Effector memory CD8-positive, alpha-beta T cell (primary cell): ENCODE results near the gene MYBPHL.
A peak's percentile ranks its signal among the peaks of the same experiment; 100 is the strongest.
"Not testable (repeated sequence)": the region's sequence is repeated elsewhere in the genome, so short reads cannot be mapped to it uniquely, and the experiment has no call there.

Experiments used
- ATAC-seq: fragments of 150-1000 bp; cut with Tn5 transposase; replicated peaks from 2 replicates; pipeline ENCODE4 v1.10.0; 2021; ENCODE audit warnings: mild to moderate bottlenecking, moderate library complexity
- DNase-seq, 3 experiments: peaks; one replicate each; pipeline ENCODE4 v3.0.0; 2021
- H3K27ac Mint-ChIP-seq, 2 donors: one replicate each; pipeline ENCODE4 v1.8.0; 2022; ENCODE audit warnings: mild to moderate bottlenecking in 2 of 2, mixed read lengths in 2 of 2, moderate library complexity in 2 of 2
- H3K27me3 Mint-ChIP-seq, 2 donors: one replicate each; pipeline ENCODE4 v1.8.0; 2022; ENCODE audit warnings: mixed read lengths in 2 of 2
- H3K36me3 Mint-ChIP-seq: one replicate; pipeline ENCODE4 v1.8.0; 2022; ENCODE audit warnings: mild to moderate bottlenecking, moderate library complexity, mixed read lengths; ENCODE audit not compliant: insufficient read depth
- H3K4me1 Mint-ChIP-seq, 2 donors: one replicate each; pipeline ENCODE4 v1.8.0; 2022; ENCODE audit warnings: low read depth in 2 of 2, mixed read lengths in 2 of 2
- H3K4me3 Mint-ChIP-seq, 2 donors: one replicate each; pipeline ENCODE4 v1.8.0; 2022; ENCODE audit warnings: mild to moderate bottlenecking in 2 of 2, mixed read lengths in 2 of 2, moderate library complexity in 2 of 2
- H3K9me3 Mint-ChIP-seq, 2 donors: one replicate each; pipeline ENCODE4 v1.8.0; 2022; ENCODE audit warnings: mixed read lengths in 2 of 2

MYBPHL gene

GRCh38 chr1:109322974-109323373, 16.2 kb upstream of the MYBPHL start:
- H3K27me3 Mint-ChIP-seq, result peaks cover 4 to 7% of the 10 kb centered on the region in 2 donors
- ATAC-seq, result no peak
- no peaks in the 10 kb centered on the region for H3K4me1 Mint-ChIP-seq
- H3K4me3 Mint-ChIP-seq, result no peak overlapping the region
- no peaks in the 10 kb centered on the region for H3K9me3 Mint-ChIP-seq
- DNase-seq, result no peak
- peaks cover 4% of the 10 kb centered on the region for H3K36me3 Mint-ChIP-seq
- H3K27ac Mint-ChIP-seq, result no peak overlapping the region

GRCh38 chr1:109319114-109319513, 12.3 kb upstream of the MYBPHL start:
- H3K27ac Mint-ChIP-seq, result no peak overlapping the region
- ATAC-seq (no peak), DNase-seq (no peak)
- H3K27me3 Mint-ChIP-seq, result no peaks in the 10 kb centered on the region
- H3K36me3 Mint-ChIP-seq, result no peaks in the 10 kb centered on the region
- H3K4me1 Mint-ChIP-seq, result no peaks in the 10 kb centered on the region
- no peak overlapping the region for H3K4me3 Mint-ChIP-seq
- no peaks in the 10 kb centered on the region for H3K9me3 Mint-ChIP-seq

- DNase-seq, result no peak
- no peak for ATAC-seq
- no peaks in the 10 kb centered on the region for H3K36me3 Mint-ChIP-seq
- H3K4me1 Mint-ChIP-seq, result no peaks in the 10 kb centered on the region
- H3K27me3 Mint-ChIP-seq, result peaks cover 0 to 5% of the 10 kb centered on the region in 2 donors
- no peak overlapping the region for H3K4me3 Mint-ChIP-seq
- H3K27ac Mint-ChIP-seq, result no peak overlapping the region
- no peaks in the 10 kb centered on the region for H3K9me3 Mint-ChIP-seq
Observed at GRCh38 chr1:109316506-109316905, 9.7 kb upstream of the MYBPHL start.

- Mint-ChIP-seq H3K36me3 (no peaks in the 10 kb centered on the region), H3K4me1 (no peaks in the 10 kb centered on the region), H3K4me3 (no peak overlapping the region), H3K9me3 (no peaks in the 10 kb centered on the region), H3K27me3 (peaks cover 0 to 18% of the 10 kb centered on the region in 2 donors), H3K27ac (no peak overlapping the region)
- ATAC-seq (no peak), DNase-seq (no peak)
Observed at GRCh38 chr1:109315288-109315687, 8.5 kb upstream of the MYBPHL start.

- H3K9me3 Mint-ChIP-seq, result no peaks in the 10 kb centered on the region
- no peak for ATAC-seq
- no peaks in the 10 kb centered on the region for H3K36me3 Mint-ChIP-seq
- no peaks in the 10 kb centered on the region for H3K4me1 Mint-ChIP-seq
- H3K27ac Mint-ChIP-seq, result no peak overlapping the region
- H3K4me3 Mint-ChIP-seq, result no peak overlapping the region
- H3K27me3 Mint-ChIP-seq, result peaks cover 0 to 22% of the 10 kb centered on the region in 2 donors
- DNase-seq, result no peak
Observed at GRCh38 chr1:109314795-109315194, 8.0 kb upstream of the MYBPHL start.

GRCh38 chr1:109312978-109313775, 6.4 kb upstream of the MYBPHL start:
- ATAC-seq, result no peak
- DNase-seq, result no peak
- H3K4me1 Mint-ChIP-seq, result no peaks in the 10 kb centered on the region
- no peak overlapping the region for H3K4me3 Mint-ChIP-seq
- no peaks in the 10 kb centered on the region for H3K9me3 Mint-ChIP-seq
- no peak overlapping the region for H3K27ac Mint-ChIP-seq
- no peaks in the 10 kb centered on the region for H3K36me3 Mint-ChIP-seq
- peaks cover 7 to 37% of the 10 kb centered on the region in 2 donors for H3K27me3 Mint-ChIP-seq

- peaks cover 7 to 37% of the 10 kb centered on the region in 2 donors for H3K27me3 Mint-ChIP-seq
- H3K36me3 Mint-ChIP-seq, result no peaks in the 10 kb centered on the region
- no peak overlapping the region for H3K27ac Mint-ChIP-seq
- no peak overlapping the region for H3K4me3 Mint-ChIP-seq
- no peak for DNase-seq
- ATAC-seq, result no peak
- H3K4me1 Mint-ChIP-seq, result no peaks in the 10 kb centered on the region
- no peaks in the 10 kb centered on the region for H3K9me3 Mint-ChIP-seq
Observed at GRCh38 chr1:109312246-109312645, 5.4 kb upstream of the MYBPHL start.

GRCh38 chr1:109309347-109309746, 2.5 kb upstream of the MYBPHL start:
- peaks cover 7 to 37% of the 10 kb centered on the region in 2 donors for H3K27me3 Mint-ChIP-seq
- H3K4me1 Mint-ChIP-seq, result no peaks in the 10 kb centered on the region
- ATAC-seq (no peak), DNase-seq (no peak)
- H3K27ac Mint-ChIP-seq, result no peak overlapping the region
- no peaks in the 10 kb centered on the region for H3K9me3 Mint-ChIP-seq
- no peak overlapping the region for H3K4me3 Mint-ChIP-seq
- H3K36me3 Mint-ChIP-seq, result no peaks in the 10 kb centered on the region

- Mint-ChIP-seq H3K4me1 (no peaks in the 10 kb centered on the region), H3K27ac (no peak overlapping the region)
- peak; percentile 17 for ATAC-seq
Observed at GRCh38 chr1:109307274-109308021, 637 bp upstream of the MYBPHL start.

GRCh38 chr1:109305991-109306390, 820 bp downstream of the MYBPHL start:
- DNase-seq, ATAC-seq, H3K9me3 Mint-ChIP-seq, H3K4me1 Mint-ChIP-seq, H3K27ac Mint-ChIP-seq, H3K36me3 Mint-ChIP-seq, H3K4me3 Mint-ChIP-seq: not testable (repeated sequence)
- H3K27me3 Mint-ChIP-seq, result peaks cover 7 to 26% of the 10 kb centered on the region in 2 donors

More at GRCh38 chr1:109307274-109308021, 637 bp upstream of the MYBPHL start:
- peaks cover 7 to 37% of the 10 kb centered on the region in 2 donors for H3K27me3 Mint-ChIP-seq
- DNase-seq, result no peak
- no peak overlapping the region for H3K4me3 Mint-ChIP-seq
- no peaks in the 10 kb centered on the region for H3K9me3 Mint-ChIP-seq
- no peaks in the 10 kb centered on the region for H3K36me3 Mint-ChIP-seq

GRCh38 chr1:109304226-109304920, 2.4 kb downstream of the MYBPHL start:
- H3K36me3 Mint-ChIP-seq, result no peaks in the 10 kb centered on the region
- no peak for ATAC-seq
- H3K4me3 Mint-ChIP-seq, result no peak overlapping the region
- H3K9me3 Mint-ChIP-seq, result no peaks in the 10 kb centered on the region
- no peak overlapping the region for H3K27ac Mint-ChIP-seq
- DNase-seq, result no peak
- H3K4me1 Mint-ChIP-seq, result no peaks in the 10 kb centered on the region
- H3K27me3 Mint-ChIP-seq, result peaks cover 17 to 20% of the 10 kb centered on the region in 2 donors

- Mint-ChIP-seq H3K4me1 (no peaks in the 10 kb centered on the region), H3K9me3 (no peaks in the 10 kb centered on the region), H3K27me3 (peaks cover 25 to 27% of the 10 kb centered on the region in 2 donors), H3K36me3 (no peaks in the 10 kb centered on the region), H3K27ac (no peak overlapping the region), H3K4me3 (no peak overlapping the region)
- no peak for ATAC-seq
- DNase-seq, result no peak
Observed at GRCh38 chr1:109301874-109302273, 4.9 kb downstream of the MYBPHL start.

- H3K4me1 Mint-ChIP-seq, result no peaks in the 10 kb centered on the region
- H3K36me3 Mint-ChIP-seq, result no peaks in the 10 kb centered on the region
- peaks cover 25 to 35% of the 10 kb centered on the region in 2 donors for H3K27me3 Mint-ChIP-seq
- H3K27ac Mint-ChIP-seq, result no peak overlapping the region
- H3K4me3 Mint-ChIP-seq, result no peak overlapping the region
- H3K9me3 Mint-ChIP-seq, result no peaks in the 10 kb centered on the region
- ATAC-seq, result no peak
- DNase-seq, result no peak
Observed at GRCh38 chr1:109300650-109301151, 6.1 kb downstream of the MYBPHL start.
